ENCODE measurements around the gene PLOD2.

Gene PLOD2

DNA sequence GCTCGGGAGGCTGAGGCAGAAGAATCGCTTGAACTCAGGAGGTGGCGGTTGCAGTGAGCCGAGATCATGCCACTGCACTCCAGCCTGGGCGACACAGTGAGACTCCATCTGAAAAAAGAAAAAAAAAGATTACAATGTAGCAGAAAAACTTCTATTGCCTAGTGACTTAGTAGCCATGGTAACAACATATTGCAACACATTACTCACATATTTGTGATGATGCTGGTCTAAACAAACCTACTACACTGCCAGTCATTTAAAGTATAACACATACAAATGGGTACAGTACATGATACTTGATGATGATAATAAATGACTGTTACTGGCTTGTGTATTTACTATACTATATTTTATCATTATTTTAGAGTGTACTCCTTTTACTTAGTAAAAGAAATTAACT lies 125.6 kb downstream of the PLOD2 start:
- no peak for TF ChIP-seq CTCF (IDR thresholded peaks at IDR 0.05; ENCODE audit: low read depth, low read length)
- H3K4me3 ChIP-seq (ENCODE audit: low read depth, low read length) = no peak overlapping the region

DNA sequence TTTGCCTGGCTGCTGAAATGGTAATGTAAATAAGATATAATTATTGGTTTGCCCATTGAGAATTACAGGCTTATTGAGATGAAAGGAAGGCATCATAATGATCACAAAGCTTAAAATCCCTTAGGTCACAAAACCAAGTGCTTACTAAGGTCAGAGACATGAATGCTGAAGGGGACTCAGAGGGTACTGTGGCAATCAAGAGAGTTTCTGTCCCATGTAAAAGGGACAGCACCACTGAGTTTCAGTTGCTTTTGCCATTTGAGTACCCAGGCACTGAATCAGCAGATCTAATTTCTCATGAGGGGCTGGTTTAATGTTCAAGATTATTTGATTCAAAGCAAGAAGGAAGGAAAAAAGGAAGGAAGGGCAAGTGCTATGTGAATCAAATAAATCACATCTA lies 127.0 kb downstream of the PLOD2 start:
- no peak overlapping the region for H3K4me3 ChIP-seq (ENCODE audit: low read depth, low read length)
- TF ChIP-seq CTCF (IDR thresholded peaks at IDR 0.05; ENCODE audit: low read depth, low read length) = no peak

DNA sequence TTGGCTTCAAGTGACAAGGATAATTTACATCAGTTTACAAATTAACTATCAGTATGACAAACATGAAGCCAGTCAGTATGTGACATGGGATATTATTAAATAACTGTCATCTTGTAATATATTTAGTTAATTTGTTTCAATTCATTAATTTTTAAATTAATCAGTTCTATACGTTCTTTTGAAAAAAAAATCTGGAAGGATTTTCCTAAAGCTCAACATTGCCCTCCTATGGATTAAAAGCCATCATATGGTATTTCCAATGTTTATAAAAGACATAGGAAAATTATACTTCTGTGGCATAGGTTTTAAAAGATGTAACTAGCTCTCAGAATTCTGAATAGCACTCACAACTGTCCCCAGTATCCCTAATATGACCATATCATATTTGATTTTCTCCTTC lies 134.4 kb downstream of the PLOD2 start:
- TF ChIP-seq CTCF (IDR thresholded peaks at IDR 0.05; ENCODE audit: low read depth, low read length) = no peak
- H3K4me3 ChIP-seq (ENCODE audit: low read depth, low read length) = no peak overlapping the region

DNA sequence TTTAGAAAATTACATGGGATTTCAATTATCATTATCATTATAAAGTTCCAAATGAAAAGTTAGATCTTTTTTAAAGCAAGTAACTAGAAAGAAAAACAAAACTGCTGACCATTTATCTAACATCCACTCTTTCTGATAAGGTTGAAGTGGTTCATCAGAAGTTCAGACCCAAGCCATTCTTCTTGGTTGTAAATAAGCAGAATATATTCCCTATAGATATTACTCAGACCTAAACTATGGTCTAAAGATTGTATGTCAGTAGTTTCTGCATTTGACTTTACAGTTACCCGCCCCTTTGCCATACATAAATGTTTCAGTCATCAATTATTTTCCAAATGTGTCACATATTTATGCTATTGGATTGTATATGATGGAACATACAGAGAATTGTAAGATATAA lies 136.7 kb downstream of the PLOD2 start:
- H3K4me3 ChIP-seq (ENCODE audit: low read depth, low read length) = no peak overlapping the region
- no peak for TF ChIP-seq CTCF (IDR thresholded peaks at IDR 0.05; ENCODE audit: low read depth, low read length)

DNA sequence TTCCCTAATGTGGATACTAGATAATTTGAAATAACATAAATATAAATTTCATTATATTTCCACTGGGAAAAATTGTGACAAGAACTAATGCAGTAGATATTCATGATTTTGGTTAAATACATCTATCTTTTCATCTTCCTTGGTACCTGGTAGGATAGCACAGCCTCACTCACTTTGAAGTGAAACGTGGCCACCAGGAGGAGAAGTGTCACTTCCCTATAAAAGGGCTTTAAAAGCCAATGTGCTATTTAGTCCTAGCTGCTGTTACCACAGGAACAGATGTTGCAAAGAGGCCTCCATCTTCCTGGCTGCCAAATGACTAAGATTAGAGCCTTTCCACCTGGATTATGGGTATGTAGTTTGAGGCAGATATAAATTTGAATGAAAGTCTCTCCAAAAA lies 140.0 kb downstream of the PLOD2 start:
- TF ChIP-seq CTCF (IDR thresholded peaks at IDR 0.05; ENCODE audit: low read depth, low read length) = no peak
- H3K4me3 ChIP-seq (ENCODE audit: low read depth, low read length) = no peak overlapping the region

DNA sequence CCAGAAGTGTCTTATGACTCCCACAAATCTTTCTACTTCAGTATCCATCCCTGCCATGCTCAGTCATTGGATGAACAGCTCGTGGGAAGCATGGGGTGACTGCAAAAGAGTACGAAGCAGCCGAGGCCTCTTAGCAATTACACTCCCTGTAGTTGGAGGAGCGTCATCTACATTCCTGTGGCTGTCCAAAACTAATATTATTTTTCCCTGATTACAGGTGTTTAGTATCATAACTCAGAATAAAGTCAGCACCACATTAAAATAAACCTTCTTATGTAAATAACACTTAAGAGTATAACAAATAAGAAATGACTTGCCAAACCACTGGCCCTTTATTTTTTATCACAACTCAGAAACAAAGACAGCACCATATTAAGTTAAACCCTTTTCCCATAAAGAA lies 141.5 kb downstream of the PLOD2 start:
- no peak overlapping the region for H3K4me3 ChIP-seq (ENCODE audit: low read depth, low read length)
- no peak for TF ChIP-seq CTCF (IDR thresholded peaks at IDR 0.05; ENCODE audit: low read depth, low read length)
